Heart right ventricle (tissue), 16 donors: ENCODE measurements around the gene ITSN2. TPM values are rescaled to one million over a fixed set of nuclear protein-coding genes. Genes with fewer than 3 reads are reported as not detected.

Experiments
- ATAC-seq, 8 donors: fragments of 200-7000 bp; cut with Tn5 transposase; one replicate each; pipeline ENCODE4 v1.9.1; 2020; ENCODE audit warnings: mild to moderate bottlenecking in 8 of 8, moderate library complexity in 8 of 8, moderate number of reproducible peaks in 1 of 8
- DNase-seq, 2 donors: peaks; one replicate each; pipeline ENCODE4 v3.0.0-alpha.2; 2020
- H3K27ac ChIP-seq, 10 donors: fragments of 200-600 bp; sonication (generic) in 2 of 10; one replicate each; pipeline versions ENCODE4 v1.5.0 to v1.8.0; 2020 to 2022; ENCODE audit warnings: mild to moderate bottlenecking in 3 of 10
- H3K27me3 ChIP-seq, 7 donors: fragments of 200-600 bp; one replicate each; pipeline ENCODE4 v1.8.0; 2021 to 2022; ENCODE audit warnings: mild to moderate bottlenecking in 2 of 7
- H3K36me3 ChIP-seq, 9 donors: fragments of 200-600 bp; sonication (generic) in 1 of 9; one replicate each; pipeline versions ENCODE4 v1.5.0 to v1.8.0; 2020 to 2022; ENCODE audit warnings: mild to moderate bottlenecking in 2 of 9
- H3K4me1 ChIP-seq, 9 donors: fragments of 200-600 bp; sonication (generic) in 1 of 9; one replicate each; pipeline versions ENCODE4 v1.5.0 to v1.8.0; 2020 to 2022; ENCODE audit warnings: mild to moderate bottlenecking in 4 of 9
- H3K4me3 ChIP-seq, 10 donors: fragments of 200-600 bp; sonication (generic) in 2 of 10; one replicate each; pipeline versions ENCODE4 v1.5.0 to v1.8.0; 2020 to 2022; ENCODE audit warnings: mild to moderate bottlenecking in 7 of 10, moderate library complexity in 2 of 10
- H3K9me3 ChIP-seq, 11 donors: fragments of 200-600 bp in 10 of 11; sonication (generic) in 2 of 11; one replicate each; pipeline versions ENCODE4 v1.5.0 to v1.8.0; 2013 to 2022; ENCODE audit warnings: mild to moderate bottlenecking in 2 of 11, control low read depth in 1 of 11, moderate library complexity in 1 of 11
- WGBS, 2 donors: extraction: QIAGEN DNeasy Blood & Tissue Kit; methylation state at CpG; one replicate each; pipeline ENCODE4 v1.1.7; 2013; ENCODE audit warnings: inconsistent platforms in 1 of 2; 5-methylcytosine and 5-hydroxymethylcytosine counted together
- intact Hi-C, 10 donors: fragments of 100-400 bp; cut with DNase I; formaldehyde crosslinking; loops; one replicate each; pipeline versions ENCODE4 v1.11.1 to v1.14.2; 2022
- polyA plus RNA-seq, 2 donors: library from polyadenylated mRNA; stranded (reverse); fragments of 200-250 nt; gene quantifications; one replicate each; pipeline ENCODE4 v1.2.3, GENCODE V29; 2013
- total RNA-seq, 10 donors: library from RNA; stranded (reverse); fragmentation: NEBNext Ultra II Directional in 3 of 10; extraction: Animal tissue kit (Norgen Biotek cat#: 25700) in 3 of 10; gene quantifications; one replicate each; pipeline versions ENCODE4 v1.2.1 to v1.2.4, GENCODE V29; 2021 to 2023
- TF ChIP-seq, protein P1 (sequence below), 9 donors: fragments of 200-600 bp; sonication (generic) in 2 of 9; IDR thresholded peaks; one replicate each; pipeline versions ENCODE4 v1.5.0 to v1.8.0; 2021 to 2022; ENCODE audit warnings: antibody characterized with exemption in 9 of 9, mild to moderate bottlenecking in 5 of 9, moderate library complexity in 1 of 9
- donor health status: Arrhythmogenic right ventricular cardiomyopathy.
- donor health status: ischemic (EF 13 %, LVEDD 7.1; RV severe dilation, severe dysfunction).
- donor health status: healthy with polysubstance abuse.
- donor health status: DM: no; HTN: yes; CAD: no.
- donor health status: DM: no; HTN: no; CAD: no.
- donor health status: ischemic (EF 25% LVEDD 6.9; RV normal size, moderate dysfunction).
- donor health status: ischemic (EF 25% LVEDD 5.7; RV mildly dilated, moderate dysfunction).
- donor health status: healthy.
- donor health status: DM: yes; HTN: yes; CAD: no.
- donor health status: Ischemic cardiomyopathy.
- donor health status: ischemic (EF 35%, LVEDD 5.7; RV mildly dilated, moderate dysfunction).
- donor health status: nonischemic (EF 11% LVEDD 7.7; RV severe dilation, severe dysfunction).
- donor health status: DM: yes; HTN: yes; CAD: no.
- donor health status: PGD.
- donor health status: ischemic (EF 29% LVEDD 5.4; RV normal size, mild dysfunction).
- donor health status: nonischemic (EF 23%, LVEDD 6.1; RV moderate dilation, normal function).

Gene ITSN2
- total and polyA plus RNA-seq, 12 donors: 16.8 to 49.8 (median 38.2) TPM

GRCh38 chr2:24179683-24180082, 180.7 kb downstream of the ITSN2 start:
- ATAC-seq: no peak
- H3K27me3 ChIP-seq: peaks cover 0 to 9% (median 2%) of the 10 kb centered on the region in 7 donors

GRCh38 chr2:24176326-24176725, 184.0 kb downstream of the ITSN2 start:
- intact Hi-C loops: no loop called here
- TF ChIP-seq, protein P1, sequence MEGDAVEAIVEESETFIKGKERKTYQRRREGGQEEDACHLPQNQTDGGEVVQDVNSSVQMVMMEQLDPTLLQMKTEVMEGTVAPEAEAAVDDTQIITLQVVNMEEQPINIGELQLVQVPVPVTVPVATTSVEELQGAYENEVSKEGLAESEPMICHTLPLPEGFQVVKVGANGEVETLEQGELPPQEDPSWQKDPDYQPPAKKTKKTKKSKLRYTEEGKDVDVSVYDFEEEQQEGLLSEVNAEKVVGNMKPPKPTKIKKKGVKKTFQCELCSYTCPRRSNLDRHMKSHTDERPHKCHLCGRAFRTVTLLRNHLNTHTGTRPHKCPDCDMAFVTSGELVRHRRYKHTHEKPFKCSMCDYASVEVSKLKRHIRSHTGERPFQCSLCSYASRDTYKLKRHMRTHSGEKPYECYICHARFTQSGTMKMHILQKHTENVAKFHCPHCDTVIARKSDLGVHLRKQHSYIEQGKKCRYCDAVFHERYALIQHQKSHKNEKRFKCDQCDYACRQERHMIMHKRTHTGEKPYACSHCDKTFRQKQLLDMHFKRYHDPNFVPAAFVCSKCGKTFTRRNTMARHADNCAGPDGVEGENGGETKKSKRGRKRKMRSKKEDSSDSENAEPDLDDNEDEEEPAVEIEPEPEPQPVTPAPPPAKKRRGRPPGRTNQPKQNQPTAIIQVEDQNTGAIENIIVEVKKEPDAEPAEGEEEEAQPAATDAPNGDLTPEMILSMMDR (IDR thresholded peaks at IDR 0.05): no peak
- Histone ChIP-seq H3K36me3 (no peaks in the 10 kb centered on the region), H3K4me3 (no peak overlapping the region), H3K9me3 (peaks cover 0 to 10% (median 0%) of the 10 kb centered on the region in 11 donors), H3K27ac (no peak overlapping the region), H3K4me1 (no peaks in the 10 kb centered on the region), H3K27me3 (peaks cover 0 to 19% (median 7%) of the 10 kb centered on the region in 7 donors)
- no peak for DNase-seq
- ATAC-seq: no peak
- WGBS, 2 donors: 78 to 91% methylated on average over 1 of the region's 1 CpG

More at GRCh38 chr2:24179683-24180082, 180.7 kb downstream of the ITSN2 start:
- TF ChIP-seq, protein P1 (IDR thresholded peaks at IDR 0.05): no peak
- Histone ChIP-seq H3K27ac (no peak overlapping the region), H3K4me1 (no peaks in the 10 kb centered on the region), H3K9me3 (no peaks in the 10 kb centered on the region), H3K36me3 (no peaks in the 10 kb centered on the region), H3K4me3 (no peak overlapping the region)
- no peak for DNase-seq
- intact Hi-C loops: no loop called here

DNA sequence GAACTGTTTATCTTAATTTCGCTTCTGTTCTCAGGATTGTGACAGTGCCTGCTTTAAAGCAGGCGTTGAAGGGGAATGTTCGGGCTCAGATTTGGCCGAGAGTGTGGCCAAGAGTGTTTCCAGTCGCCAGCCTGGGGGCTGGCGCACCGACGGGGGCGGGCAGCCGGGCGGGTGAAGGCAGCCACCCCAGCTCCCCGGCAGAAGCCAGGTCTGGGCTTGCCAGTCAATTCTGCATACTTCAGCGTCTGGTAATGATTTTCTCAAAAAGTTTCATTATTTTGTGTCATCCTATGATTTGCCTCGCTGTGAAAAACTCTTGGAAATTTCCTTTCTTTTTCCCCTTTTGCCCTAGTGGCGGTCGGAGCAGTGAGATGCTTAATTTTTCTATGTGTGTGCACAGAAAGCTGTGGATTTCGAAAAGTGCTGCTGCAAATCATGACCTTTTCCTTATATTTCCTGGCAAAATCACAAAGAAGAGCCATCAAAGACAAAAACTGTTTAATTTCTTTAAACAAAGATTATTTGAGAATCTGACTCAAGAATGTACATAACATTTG, 184.6 kb downstream of the ITSN2 start:
- Histone ChIP-seq H3K27me3 (peaks cover 0 to 19% (median 7%) of the 10 kb centered on the region in 7 donors), H3K9me3 (peaks cover 0 to 10% (median 0%) of the 10 kb centered on the region in 11 donors), H3K4me1 (no peaks in the 10 kb centered on the region), H3K36me3 (no peaks in the 10 kb centered on the region), H3K4me3 (peak overlapping the region in 4 of 10 donors; percentile 5 to 37 (median 32)), H3K27ac (peak overlapping the region in 3 of 10 donors; percentile 4 to 76 (median 24))
- TF ChIP-seq, protein P1 (IDR thresholded peaks at IDR 0.05): no peak
- 74 to 83% methylated on average over 17 of the region's 17 CpGs for WGBS, 2 donors
- intact Hi-C loops: no loop called here
- ATAC-seq: no peak
- no peak for DNase-seq

GRCh38 chr2:24174851-24175277, 185.5 kb downstream of the ITSN2 start, which contains the start of gene FAM228A:
Gene FAM228A, plus strand, starts transcription at chr2:24175053. Its CDS starts 428 bp downstream, at chr2:24175481.
- DNase-seq (peak in 1 of 2 donors; percentile 35), ATAC-seq (peak in 3 of 8 donors; percentile 38 to 55 (median 48))
- TF ChIP-seq, protein P1 (IDR thresholded peaks at IDR 0.05): no peak
- peaks cover 0 to 19% (median 7%) of the 10 kb centered on the region in 7 donors for H3K27me3 ChIP-seq
- H3K27ac ChIP-seq: peak within 1 kb of the TSS in 3 of 10 donors; percentile 15 to 76 (median 24)
- 20 to 29% methylated on average over 30 to 46 of the region's 46 CpGs for WGBS, 2 donors
- intact Hi-C loops: no loop called here
- H3K9me3 ChIP-seq: peaks cover 0 to 10% (median 0%) of the 10 kb centered on the region in 11 donors
- no peaks in the 10 kb centered on the region for H3K36me3 ChIP-seq
- peak within 1 kb of the TSS in 7 of 10 donors; percentile 3 to 37 (median 26) for H3K4me3 ChIP-seq
- no peaks in the 10 kb centered on the region for H3K4me1 ChIP-seq
